ENCODE data around the gene GAREM2. TPM values are rescaled to one million over a fixed set of nuclear protein-coding genes. Genes with fewer than 3 reads are reported as not detected.

The GAREM2 gene
- 6.9 TPM for polyA plus RNA-seq (2013, experiment 1 of 2)
- 9.5 TPM for polyA plus RNA-seq (2013, experiment 2 of 2)

- peak within 1 kb of the TSS; percentile 46 for H3K4ac ChIP-seq (ENCODE audit: low read depth, low read length)
- H2BK120ac ChIP-seq (ENCODE audit: low read depth, low read length) = peak within 1 kb of the TSS; percentile 7
- no peaks in the 10 kb centered on the region for H3K79me1 ChIP-seq (ENCODE audit: low read length)
- H3K18ac ChIP-seq (ENCODE audit: low read length) = peak within 1 kb of the TSS; percentile 78
- H3K79me2 ChIP-seq (ENCODE audit: control insufficient read depth, insufficient read depth, low read length) = no peaks in the 10 kb centered on the region
- H4K5ac ChIP-seq (ENCODE audit: low read length) = no peak within 1 kb of the TSS
- H3K36me3 ChIP-seq (ENCODE audit: control insufficient read depth, insufficient read depth, low read length) = no peaks in the 10 kb centered on the region
- no peaks in the 10 kb centered on the region for H3K4me1 ChIP-seq (ENCODE audit: control insufficient read depth, low read depth, low read length)
- peak within 1 kb of the TSS; percentile 50 for H3K4me3 ChIP-seq (ENCODE audit: low read length)
- H3K4me2 ChIP-seq (ENCODE audit: low read length) = peak within 1 kb of the TSS; percentile 59
- DNase-seq = no peak
- no peak within 1 kb of the TSS for H4K8ac ChIP-seq (ENCODE audit: low read depth, low read length)
- H3K23ac ChIP-seq (ENCODE audit: low read length) = no peak within 1 kb of the TSS
- H3K27ac ChIP-seq (ENCODE audit: low read depth, low read length) = no peak within 1 kb of the TSS
- H2BK15ac ChIP-seq (replicated peaks; ENCODE audit: low read depth) = no peak within 1 kb of the TSS
- no CpG with 5 or more reads among the region's 102 CpGs for WGBS (ENCODE audit: extremely low coverage, insufficient coverage, low lambda C conversion rate)
- H2BK5ac ChIP-seq (ENCODE audit: low read length) = no peak within 1 kb of the TSS
- no peak within 1 kb of the TSS for H2AK5ac ChIP-seq (ENCODE audit: low read length)
- H3K27me3 ChIP-seq (ENCODE audit: insufficient read depth, low read length, poor library complexity) = no peaks in the 10 kb centered on the region
- peak within 1 kb of the TSS; percentile 75 for H3K9ac ChIP-seq (ENCODE audit: low read length)
- peak within 1 kb of the TSS; percentile 79 for H3K56ac ChIP-seq (ENCODE audit: low read length)
Observed at GRCh38 chr2:26172871-26173775, at the start of gene GAREM2. Gene GAREM2, plus strand, starts transcription at chr2:26173088. Its CDS starts 133 bp downstream, at chr2:26173221.

GRCh38 chr2:26123426-26123825 lies 49.5 kb upstream of the GAREM2 start:
- Histone ChIP-seq H3K79me2 (ENCODE audit: control insufficient read depth, insufficient read depth, low read length) (peaks cover 8% of the 10 kb centered on the region), H3K4me2 (ENCODE audit: low read length) (no peak overlapping the region), H4K5ac (ENCODE audit: low read length) (no peak overlapping the region), H3K4ac (ENCODE audit: low read depth, low read length) (no peak overlapping the region), H4K8ac (ENCODE audit: low read depth, low read length) (no peak overlapping the region), H3K4me3 (ENCODE audit: low read length) (no peak overlapping the region), H2BK5ac (ENCODE audit: low read length) (no peak overlapping the region), H3K23ac (ENCODE audit: low read length) (no peak overlapping the region), H2AK5ac (ENCODE audit: low read length) (no peak overlapping the region), H3K27ac (ENCODE audit: low read depth, low read length) (no peak overlapping the region), H3K4me1 (ENCODE audit: control insufficient read depth, low read depth, low read length) (no peaks in the 10 kb centered on the region), H3K36me3 (ENCODE audit: control insufficient read depth, insufficient read depth, low read length) (no peaks in the 10 kb centered on the region), H3K27me3 (ENCODE audit: insufficient read depth, low read length, poor library complexity) (no peaks in the 10 kb centered on the region), H3K79me1 (ENCODE audit: low read length) (peaks cover 8% of the 10 kb centered on the region), H2BK120ac (ENCODE audit: low read depth, low read length) (no peak overlapping the region), H3K9ac (ENCODE audit: low read length) (no peak overlapping the region), H2BK15ac (replicated peaks; ENCODE audit: low read depth) (no peak overlapping the region), H3K18ac (ENCODE audit: low read length) (no peak overlapping the region), H3K56ac (ENCODE audit: low read length) (no peak overlapping the region)
- DNase-seq = no peak
- no CpG with 5 or more reads among the region's 5 CpGs for WGBS (ENCODE audit: extremely low coverage, insufficient coverage, low lambda C conversion rate)

- no peak overlapping the region for H3K4me2 ChIP-seq (ENCODE audit: low read length)
- H3K9ac ChIP-seq (ENCODE audit: low read length) = no peak overlapping the region
- no peaks in the 10 kb centered on the region for H3K4me1 ChIP-seq (ENCODE audit: control insufficient read depth, low read depth, low read length)
- no peaks in the 10 kb centered on the region for H3K36me3 ChIP-seq (ENCODE audit: control insufficient read depth, insufficient read depth, low read length)
- no peaks in the 10 kb centered on the region for H3K27me3 ChIP-seq (ENCODE audit: insufficient read depth, low read length, poor library complexity)
- H2BK5ac ChIP-seq (ENCODE audit: low read length) = no peak overlapping the region
- no peak overlapping the region for H2BK15ac ChIP-seq (replicated peaks; ENCODE audit: low read depth)
- H3K27ac ChIP-seq (ENCODE audit: low read depth, low read length) = no peak overlapping the region
- no peak overlapping the region for H3K18ac ChIP-seq (ENCODE audit: low read length)
- no peak overlapping the region for H3K56ac ChIP-seq (ENCODE audit: low read length)
- DNase-seq = no peak
- H3K4me3 ChIP-seq (ENCODE audit: low read length) = no peak overlapping the region
- H2AK5ac ChIP-seq (ENCODE audit: low read length) = no peak overlapping the region
- no peak overlapping the region for H2BK120ac ChIP-seq (ENCODE audit: low read depth, low read length)
- no peak overlapping the region for H3K23ac ChIP-seq (ENCODE audit: low read length)
- H3K79me1 ChIP-seq (ENCODE audit: low read length) = peaks cover 4% of the 10 kb centered on the region
- no peak overlapping the region for H4K5ac ChIP-seq (ENCODE audit: low read length)
- no peak overlapping the region for H4K8ac ChIP-seq (ENCODE audit: low read depth, low read length)
- no CpG with 5 or more reads among the region's 4 CpGs for WGBS (ENCODE audit: extremely low coverage, insufficient coverage, low lambda C conversion rate)
- H3K4ac ChIP-seq (ENCODE audit: low read depth, low read length) = no peak overlapping the region
- peaks cover 2% of the 10 kb centered on the region for H3K79me2 ChIP-seq (ENCODE audit: control insufficient read depth, insufficient read depth, low read length)
Observed at GRCh38 chr2:26126074-26126473, 46.8 kb upstream of the GAREM2 start.

GRCh38 chr2:26128176-26128575 lies 44.7 kb upstream of the GAREM2 start:
- Histone ChIP-seq H3K79me1 (ENCODE audit: low read length) (no peaks in the 10 kb centered on the region), H3K4me3 (ENCODE audit: low read length) (no peak overlapping the region), H3K79me2 (ENCODE audit: control insufficient read depth, insufficient read depth, low read length) (peaks cover 2% of the 10 kb centered on the region), H3K4me2 (ENCODE audit: low read length) (no peak overlapping the region), H3K36me3 (ENCODE audit: control insufficient read depth, insufficient read depth, low read length) (no peaks in the 10 kb centered on the region), H3K4ac (ENCODE audit: low read depth, low read length) (no peak overlapping the region), H4K5ac (ENCODE audit: low read length) (no peak overlapping the region), H2AK5ac (ENCODE audit: low read length) (no peak overlapping the region), H3K18ac (ENCODE audit: low read length) (no peak overlapping the region), H2BK5ac (ENCODE audit: low read length) (no peak overlapping the region), H4K8ac (ENCODE audit: low read depth, low read length) (no peak overlapping the region), H3K27ac (ENCODE audit: low read depth, low read length) (no peak overlapping the region), H3K56ac (ENCODE audit: low read length) (no peak overlapping the region), H2BK120ac (ENCODE audit: low read depth, low read length) (no peak overlapping the region), H3K23ac (ENCODE audit: low read length) (no peak overlapping the region), H2BK15ac (replicated peaks; ENCODE audit: low read depth) (no peak overlapping the region), H3K4me1 (ENCODE audit: control insufficient read depth, low read depth, low read length) (no peaks in the 10 kb centered on the region), H3K27me3 (ENCODE audit: insufficient read depth, low read length, poor library complexity) (no peaks in the 10 kb centered on the region), H3K9ac (ENCODE audit: low read length) (no peak overlapping the region)
- no CpG with 5 or more reads among the region's 8 CpGs for WGBS (ENCODE audit: extremely low coverage, insufficient coverage, low lambda C conversion rate)
- DNase-seq = no peak

- H2BK15ac ChIP-seq (replicated peaks; ENCODE audit: low read depth) = no peak overlapping the region
- WGBS (ENCODE audit: extremely low coverage, insufficient coverage, low lambda C conversion rate) = no CpG with 5 or more reads among the region's 3 CpGs
- no peaks in the 10 kb centered on the region for H3K79me1 ChIP-seq (ENCODE audit: low read length)
- H2BK5ac ChIP-seq (ENCODE audit: low read length) = no peak overlapping the region
- no peak overlapping the region for H2AK5ac ChIP-seq (ENCODE audit: low read length)
- no peak overlapping the region for H3K9ac ChIP-seq (ENCODE audit: low read length)
- no peak overlapping the region for H3K18ac ChIP-seq (ENCODE audit: low read length)
- H3K56ac ChIP-seq (ENCODE audit: low read length) = no peak overlapping the region
- DNase-seq = no peak
- H4K8ac ChIP-seq (ENCODE audit: low read depth, low read length) = no peak overlapping the region
- H2BK120ac ChIP-seq (ENCODE audit: low read depth, low read length) = no peak overlapping the region
- no peak overlapping the region for H4K5ac ChIP-seq (ENCODE audit: low read length)
- no peak overlapping the region for H3K4me2 ChIP-seq (ENCODE audit: low read length)
- H3K27ac ChIP-seq (ENCODE audit: low read depth, low read length) = no peak overlapping the region
- H3K79me2 ChIP-seq (ENCODE audit: control insufficient read depth, insufficient read depth, low read length) = no peaks in the 10 kb centered on the region
- H3K4me1 ChIP-seq (ENCODE audit: control insufficient read depth, low read depth, low read length) = no peaks in the 10 kb centered on the region
- no peak overlapping the region for H3K4ac ChIP-seq (ENCODE audit: low read depth, low read length)
- no peak overlapping the region for H3K23ac ChIP-seq (ENCODE audit: low read length)
- H3K4me3 ChIP-seq (ENCODE audit: low read length) = no peak overlapping the region
- no peaks in the 10 kb centered on the region for H3K36me3 ChIP-seq (ENCODE audit: control insufficient read depth, insufficient read depth, low read length)
- H3K27me3 ChIP-seq (ENCODE audit: insufficient read depth, low read length, poor library complexity) = no peaks in the 10 kb centered on the region
Observed at GRCh38 chr2:26130763-26131162, 42.1 kb upstream of the GAREM2 start.

All from mesendoderm (in vitro differentiated cells).